Upper lobe of left lung (tissue), 6 donors: ENCODE data around the gene PEBP1. TPM values are rescaled to one million over a fixed set of nuclear protein-coding genes. Genes with fewer than 3 reads are reported as not detected.

Experiments
- ATAC-seq, 2 donors: fragments of 200-7000 bp; cut with Tn5 transposase; one replicate each; pipeline ENCODE4 v1.9.1; 2022; ENCODE audit warnings: mild to moderate bottlenecking in 2 of 2, moderate library complexity in 2 of 2; ENCODE audit not compliant: low FRiP score in 2 of 2
- DNase-seq, 2 donors: peaks; one replicate each; pipeline ENCODE4 v3.0.0-alpha.2; 2019 to 2020
- H3K27ac ChIP-seq, 4 donors: fragments of 200-600 bp; sonication (generic); one replicate each; pipeline ENCODE4 v1.5.1; 2016 to 2019
- H3K27me3 ChIP-seq, 4 donors: fragments of 200-600 bp; sonication (generic); one replicate each; pipeline ENCODE4 v1.5.1; 2017 to 2019
- H3K36me3 ChIP-seq, 4 donors: fragments of 200-600 bp; sonication (generic); one replicate each; pipeline ENCODE4 v1.5.1; 2016 to 2019
- H3K4me1 ChIP-seq, 4 donors: fragments of 200-600 bp; sonication (generic); one replicate each; pipeline ENCODE4 v1.5.1; 2018 to 2019
- H3K4me3 ChIP-seq, 4 donors: fragments of 200-600 bp; sonication (generic); one replicate each; pipeline ENCODE4 v1.5.1; 2017 to 2019; ENCODE audit warnings: mild to moderate bottlenecking in 2 of 4, moderate library complexity in 1 of 4
- H3K9me3 ChIP-seq, 4 donors: fragments of 200-600 bp; sonication (generic); one replicate each; pipeline ENCODE4 v1.5.1; 2018 to 2019
- EP300 ChIP-seq, 4 donors: sonication (generic); formaldehyde crosslinking; IDR thresholded peaks; one replicate each; pipeline ENCODE4 v1.5.1; 2017; ENCODE audit warnings: antibody characterized with exemption in 4 of 4, control low read depth in 2 of 4
- POLR2A ChIP-seq, 4 donors: fragments of 450-650 bp; IDR thresholded peaks; one replicate each; pipeline ENCODE4 v1.5.1; 2016 to 2017; ENCODE audit warnings: antibody characterized with exemption in 4 of 4, mild to moderate bottlenecking in 2 of 4
- POLR2AphosphoS5 ChIP-seq, 2 donors: sonication (generic); formaldehyde crosslinking; IDR thresholded peaks; one replicate each; pipeline ENCODE4 v1.5.1; 2017; ENCODE audit warnings: antibody characterized with exemption in 2 of 2
- WGBS, 2 donors: methylation state at CpG; one replicate each; pipeline ENCODE4 v1.1.5; 2017 to 2018; 5-methylcytosine and 5-hydroxymethylcytosine counted together
- total RNA-seq, 6 donors: library from RNA; depleted of rRNA in 4 of 6; stranded (reverse); fragments of >200 nt in 4 of 6; gene quantifications; one replicate each; pipeline versions ENCODE4 v1.1.0 to v1.2.1, GENCODE V29; 2016 to 2021
- TF ChIP-seq, protein P1 (sequence below), 6 experiments: fragments of 450-650 bp in 4 of 6; fragments of 200-600 bp in 2 of 6; sonication (generic) in 2 of 6; IDR thresholded peaks; one replicate each; pipeline ENCODE4 v1.5.1; 2016 to 2019; ENCODE audit warnings: antibody characterized with exemption in 6 of 6
- donor health status: DM: no; HTN: no; CAD: no; lungs with moderate emphysema.
- donor health status: DM: no; HTN: yes; CAD: no; lungs with severe emphysema.

Gene PEBP1
- total RNA-seq, 6 donors from 2014 or later: 92.2 to 432 (median 214) TPM

DNA sequence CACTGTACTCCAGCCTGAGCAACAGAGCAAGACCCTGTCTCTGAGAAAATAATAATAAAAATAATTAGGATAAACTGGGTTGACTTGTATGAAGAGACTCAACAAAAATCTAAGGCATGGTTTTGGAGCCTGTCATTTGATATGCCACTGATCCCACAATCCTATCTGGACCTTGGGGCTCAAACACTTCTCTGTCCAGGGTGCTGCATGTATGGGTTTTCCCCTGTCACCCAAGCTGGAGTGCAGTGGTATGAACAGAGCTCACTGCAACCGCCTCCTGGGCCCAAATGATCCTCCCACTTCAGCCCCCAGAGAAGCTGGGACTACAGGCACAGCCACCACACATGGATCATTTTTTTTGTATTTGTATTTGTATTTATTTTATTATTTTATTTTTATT lies 26.8 kb upstream of the PEBP1 start:
- ATAC-seq (no peak), DNase-seq (no peak)
- no peak overlapping the region for H3K4me3 ChIP-seq
- no peaks in the 10 kb centered on the region for H3K27me3 ChIP-seq
- TF ChIP-seq, protein P1, sequence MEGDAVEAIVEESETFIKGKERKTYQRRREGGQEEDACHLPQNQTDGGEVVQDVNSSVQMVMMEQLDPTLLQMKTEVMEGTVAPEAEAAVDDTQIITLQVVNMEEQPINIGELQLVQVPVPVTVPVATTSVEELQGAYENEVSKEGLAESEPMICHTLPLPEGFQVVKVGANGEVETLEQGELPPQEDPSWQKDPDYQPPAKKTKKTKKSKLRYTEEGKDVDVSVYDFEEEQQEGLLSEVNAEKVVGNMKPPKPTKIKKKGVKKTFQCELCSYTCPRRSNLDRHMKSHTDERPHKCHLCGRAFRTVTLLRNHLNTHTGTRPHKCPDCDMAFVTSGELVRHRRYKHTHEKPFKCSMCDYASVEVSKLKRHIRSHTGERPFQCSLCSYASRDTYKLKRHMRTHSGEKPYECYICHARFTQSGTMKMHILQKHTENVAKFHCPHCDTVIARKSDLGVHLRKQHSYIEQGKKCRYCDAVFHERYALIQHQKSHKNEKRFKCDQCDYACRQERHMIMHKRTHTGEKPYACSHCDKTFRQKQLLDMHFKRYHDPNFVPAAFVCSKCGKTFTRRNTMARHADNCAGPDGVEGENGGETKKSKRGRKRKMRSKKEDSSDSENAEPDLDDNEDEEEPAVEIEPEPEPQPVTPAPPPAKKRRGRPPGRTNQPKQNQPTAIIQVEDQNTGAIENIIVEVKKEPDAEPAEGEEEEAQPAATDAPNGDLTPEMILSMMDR (IDR thresholded peaks at IDR 0.05): no peak
- no peak for TF ChIP-seq POLR2AphosphoS5 (IDR thresholded peaks at IDR 0.05)
- TF ChIP-seq EP300 (IDR thresholded peaks at IDR 0.05): no peak
- no peak for TF ChIP-seq POLR2A (IDR thresholded peaks at IDR 0.05)
- no peak overlapping the region for H3K27ac ChIP-seq
- H3K4me1 ChIP-seq: peaks cover 5 to 13% (median 7%) of the 10 kb centered on the region in 4 donors
- H3K9me3 ChIP-seq: no peaks in the 10 kb centered on the region
- no peaks in the 10 kb centered on the region for H3K36me3 ChIP-seq
- WGBS, 2 donors: 91 to 100% methylated on average over 1 of the region's 1 CpG

DNA sequence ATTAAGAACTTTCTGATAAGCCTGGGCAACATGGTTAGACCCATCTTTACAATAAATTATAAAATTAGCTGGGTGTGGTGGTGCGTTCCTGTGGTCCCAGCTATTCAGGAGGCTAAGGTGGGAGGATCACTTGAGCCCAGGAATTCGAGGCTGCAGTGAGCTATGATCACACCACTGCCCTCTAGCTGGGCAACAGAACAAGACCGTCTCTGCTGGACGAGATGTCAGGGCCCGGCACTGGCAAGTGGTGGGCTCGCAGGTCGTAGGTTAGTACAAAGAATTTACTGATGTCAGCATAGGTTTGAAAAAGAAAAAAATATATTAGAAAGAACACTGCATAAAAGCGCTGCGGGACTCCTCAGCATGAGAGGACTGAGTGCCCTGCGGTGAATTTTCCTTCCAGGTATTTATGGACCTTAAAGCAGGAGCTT lies 16.5 kb upstream of the PEBP1 start:
- Histone ChIP-seq H3K27me3 (no peaks in the 10 kb centered on the region), H3K4me1 (peaks cover 7 to 10% (median 10%) of the 10 kb centered on the region in 4 donors), H3K27ac (no peak overlapping the region), H3K9me3 (no peaks in the 10 kb centered on the region), H3K4me3 (no peak overlapping the region), H3K36me3 (no peaks in the 10 kb centered on the region)
- 89 to 90% methylated on average over 10 of the region's 10 CpGs for WGBS, 2 donors
- no peak for DNase-seq
- TF ChIP-seq POLR2A (IDR thresholded peaks at IDR 0.05): no peak
- TF ChIP-seq EP300 (IDR thresholded peaks at IDR 0.05): no peak
- TF ChIP-seq POLR2AphosphoS5 (IDR thresholded peaks at IDR 0.05): no peak
- TF ChIP-seq, protein P1 (IDR thresholded peaks at IDR 0.05): no peak
- no peak for ATAC-seq

DNA sequence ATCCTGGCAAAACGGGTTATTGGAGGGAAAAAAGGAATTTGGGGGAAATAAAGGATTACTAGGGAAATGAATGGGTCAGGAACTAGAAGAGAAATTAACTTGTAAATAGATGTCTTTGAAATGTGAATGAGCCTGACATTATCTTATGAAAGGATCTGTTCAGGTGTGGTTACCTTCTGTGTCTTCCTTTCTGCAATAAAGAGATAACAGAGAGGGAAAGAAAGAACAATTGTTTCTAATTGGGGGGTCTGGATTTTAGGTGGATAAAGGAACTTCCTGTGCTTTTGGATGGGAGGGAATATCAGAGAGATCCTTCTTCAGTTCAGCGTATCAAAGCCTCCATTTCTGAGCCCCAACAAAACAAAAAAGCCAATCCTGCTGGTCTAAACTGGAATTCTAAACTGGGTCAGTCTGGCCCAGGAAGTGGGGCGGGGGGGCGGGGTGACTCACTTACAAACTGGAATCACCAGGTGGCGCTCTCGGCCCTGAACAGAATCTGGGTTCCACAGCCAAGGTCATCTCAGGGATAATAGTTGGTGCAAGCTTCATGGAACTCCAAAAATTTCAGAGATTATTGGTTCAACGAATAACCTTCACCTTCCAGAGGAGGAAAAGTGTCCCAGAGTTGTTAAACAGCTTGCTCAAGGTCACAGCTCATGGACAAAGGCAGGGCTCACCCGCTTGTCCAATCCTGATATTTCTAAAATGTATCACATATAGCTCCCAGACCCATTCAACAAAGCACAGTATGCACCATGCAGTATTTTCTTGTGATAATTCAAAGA lies 15.2 kb upstream of the PEBP1 start:
- WGBS, 2 donors: 21 to 25% methylated on average over 7 to 8 of the region's 8 CpGs
- no peaks in the 10 kb centered on the region for H3K36me3 ChIP-seq
- TF ChIP-seq, protein P1 (IDR thresholded peaks at IDR 0.05): peak in 4 of 6 experiments; percentile 15 to 83 (median 52)
- no peak for TF ChIP-seq POLR2A (IDR thresholded peaks at IDR 0.05)
- peak overlapping the region in 2 of 4 donors; percentile 17 to 64 for H3K27ac ChIP-seq
- H3K4me3 ChIP-seq: no peak overlapping the region
- peak; percentile 79 to 91 for ATAC-seq
- no peaks in the 10 kb centered on the region for H3K9me3 ChIP-seq
- DNase-seq: peak in 1 of 2 donors; percentile 83
- peaks cover 7 to 10% (median 10%) of the 10 kb centered on the region in 4 donors for H3K4me1 ChIP-seq
- H3K27me3 ChIP-seq: no peaks in the 10 kb centered on the region

DNA sequence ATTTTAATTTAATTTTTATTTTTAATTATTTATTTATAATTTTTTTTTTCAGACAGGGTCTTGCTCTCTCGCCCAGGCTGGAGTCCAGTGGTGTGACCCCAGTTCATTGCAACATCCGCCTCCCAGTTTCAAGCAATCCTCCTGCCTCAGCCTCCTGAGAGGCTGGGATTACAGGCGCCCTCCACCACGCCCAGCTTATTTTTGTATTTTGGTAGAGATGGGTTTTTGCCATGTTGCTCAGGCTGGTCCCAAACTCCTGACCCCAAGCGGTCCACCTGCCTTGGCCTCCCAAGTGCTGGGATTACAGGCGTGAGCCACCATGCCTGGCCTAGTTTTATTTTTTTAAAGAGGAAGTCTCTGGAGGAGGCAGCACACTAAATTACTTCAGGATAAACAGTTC lies 13.7 kb upstream of the PEBP1 start:
- Histone ChIP-seq H3K9me3 (no peaks in the 10 kb centered on the region), H3K36me3 (no peaks in the 10 kb centered on the region), H3K4me3 (no peak overlapping the region), H3K4me1 (peaks cover 7 to 18% (median 13%) of the 10 kb centered on the region in 4 donors), H3K27me3 (no peaks in the 10 kb centered on the region), H3K27ac (no peak overlapping the region)
- WGBS, 2 donors: 92 to 95% methylated on average over 6 of the region's 6 CpGs
- no peak for TF ChIP-seq POLR2A (IDR thresholded peaks at IDR 0.05)
- TF ChIP-seq, protein P1 (IDR thresholded peaks at IDR 0.05): no peak
- no peak for TF ChIP-seq POLR2AphosphoS5 (IDR thresholded peaks at IDR 0.05)
- TF ChIP-seq EP300 (IDR thresholded peaks at IDR 0.05): no peak
- ATAC-seq (no peak), DNase-seq (no peak)
